ENCODE results near the gene BBOX1. TPM values are rescaled to one million over a fixed set of nuclear protein-coding genes. Genes with fewer than 3 reads are reported as not detected.

Gene BBOX1
- total and polyA plus RNA-seq, 2 of the 8 experiments (the other 6 are each of a cell fraction or from before 2014, with no cell fraction given), result not detected

DNA sequence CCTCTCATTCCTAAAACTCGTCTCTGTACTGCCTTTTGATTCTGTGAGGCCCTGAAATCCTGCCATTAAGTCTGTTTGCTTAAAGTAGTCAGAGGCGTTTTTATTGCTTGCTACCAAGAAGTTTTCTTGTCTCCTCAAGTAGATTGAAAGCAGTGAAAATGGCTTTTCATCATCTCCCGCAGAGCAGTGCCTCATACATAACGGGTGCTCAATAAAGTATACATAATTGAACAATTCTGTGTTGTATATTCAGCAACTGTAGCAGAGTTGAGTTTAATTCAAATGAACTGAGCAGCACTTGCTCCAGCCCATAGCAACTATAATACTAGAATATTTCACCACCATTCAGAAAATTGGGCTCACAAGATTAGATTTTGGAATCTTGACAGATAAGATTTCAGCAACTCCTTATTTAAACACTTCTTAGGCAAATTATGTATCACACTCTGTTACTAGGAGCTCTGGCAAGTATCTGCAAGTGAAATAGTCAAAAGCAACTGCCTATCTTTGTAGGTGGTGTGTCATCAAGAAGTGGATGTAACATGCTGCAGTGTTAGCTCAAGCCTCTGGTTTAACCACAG lies 26.7 kb upstream of the BBOX1 start (continued):
- TF ChIP-seq CBX8 (IDR thresholded peaks at IDR 0.05; ENCODE audit: borderline replicate concordance, low read depth, low read length), result no peak
- no peak for TF ChIP-seq KDM1A (IDR thresholded peaks at IDR 0.05; ENCODE audit: borderline replicate concordance, low read length)
- no peak for TF ChIP-seq RBBP5 (IDR thresholded peaks at IDR 0.05; ENCODE audit: borderline replicate concordance, low read depth, low read length)
- TF ChIP-seq TAF7 (optimal IDR thresholded peaks at IDR 0.05; ENCODE audit: borderline replicate concordance, low read depth, low read length), result no peak
- no peak for TF ChIP-seq TAF1 (IDR thresholded peaks at IDR 0.05; ENCODE audit: low read depth, low read length)
- TF ChIP-seq TBP (IDR thresholded peaks at IDR 0.05; ENCODE audit: low read depth, low read length), result no peak
- no peak for TF ChIP-seq SAP30 (IDR thresholded peaks at IDR 0.05; ENCODE audit: insufficient read depth, insufficient replicate concordance, low read length)
- TF ChIP-seq SP1 (IDR thresholded peaks at IDR 0.05; ENCODE audit: low read depth, low read length), result no peak
- no peak for TF ChIP-seq PHF8 (conservative IDR thresholded peaks at IDR 0.05; ENCODE audit: low read depth, low read length)
- TF ChIP-seq POU5F1 (IDR thresholded peaks at IDR 0.05; ENCODE audit: low read depth, low read length), result no peak

Data from H1 (cell line).